Lower leg skin (tissue), 3 donors: ENCODE results near the gene UCN.

Experiments
- POLR2A ChIP-seq, 2 donors: fragments of 450-650 bp; IDR thresholded peaks; one replicate each; pipeline ENCODE4 v1.6.1; 2016 to 2017; ENCODE audit warnings: antibody characterized with exemption in 2 of 2, mild to moderate bottlenecking in 1 of 2, moderate library complexity in 1 of 2
- TF ChIP-seq, protein P1 (sequence below), 3 donors: fragments of 450-650 bp; IDR thresholded peaks; one replicate each; pipeline ENCODE4 v1.5.1; 2016; ENCODE audit warnings: antibody characterized with exemption in 3 of 3, mild to moderate bottlenecking in 3 of 3, moderate library complexity in 2 of 3

DNA sequence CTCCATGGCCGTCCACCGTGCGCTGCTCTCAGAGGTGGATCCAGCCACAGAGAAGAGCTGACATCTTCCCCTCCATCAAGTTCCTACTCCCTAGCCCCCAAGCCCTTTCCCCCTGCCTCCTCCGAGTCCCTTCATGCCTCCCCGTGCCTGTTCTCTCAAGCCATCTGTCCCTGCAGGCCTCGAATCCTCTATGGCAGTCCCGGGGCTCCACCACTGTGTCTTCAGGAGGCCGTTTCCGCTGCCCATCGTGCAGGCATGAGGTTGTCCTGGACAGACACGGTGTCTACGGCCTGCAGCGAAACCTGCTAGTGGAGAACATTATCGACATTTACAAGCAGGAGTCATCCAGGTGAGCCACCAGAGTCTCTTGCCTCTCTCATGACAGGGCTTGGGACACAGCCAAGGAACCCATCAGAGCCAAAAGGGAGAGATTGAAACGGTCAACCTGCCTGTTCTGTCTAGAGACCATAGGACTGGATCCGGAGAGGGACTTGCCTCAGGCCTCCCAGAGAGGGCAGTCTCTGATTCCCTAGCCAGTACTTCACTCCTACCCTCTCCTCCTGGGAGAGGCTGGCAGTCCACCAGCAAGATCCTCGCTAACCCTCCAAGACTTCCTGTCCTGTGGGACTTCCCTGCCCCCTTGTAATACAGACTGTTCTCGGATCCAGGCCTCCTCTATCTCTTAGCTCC, 9.7 kb downstream of the UCN start:
- TF ChIP-seq, protein P1, sequence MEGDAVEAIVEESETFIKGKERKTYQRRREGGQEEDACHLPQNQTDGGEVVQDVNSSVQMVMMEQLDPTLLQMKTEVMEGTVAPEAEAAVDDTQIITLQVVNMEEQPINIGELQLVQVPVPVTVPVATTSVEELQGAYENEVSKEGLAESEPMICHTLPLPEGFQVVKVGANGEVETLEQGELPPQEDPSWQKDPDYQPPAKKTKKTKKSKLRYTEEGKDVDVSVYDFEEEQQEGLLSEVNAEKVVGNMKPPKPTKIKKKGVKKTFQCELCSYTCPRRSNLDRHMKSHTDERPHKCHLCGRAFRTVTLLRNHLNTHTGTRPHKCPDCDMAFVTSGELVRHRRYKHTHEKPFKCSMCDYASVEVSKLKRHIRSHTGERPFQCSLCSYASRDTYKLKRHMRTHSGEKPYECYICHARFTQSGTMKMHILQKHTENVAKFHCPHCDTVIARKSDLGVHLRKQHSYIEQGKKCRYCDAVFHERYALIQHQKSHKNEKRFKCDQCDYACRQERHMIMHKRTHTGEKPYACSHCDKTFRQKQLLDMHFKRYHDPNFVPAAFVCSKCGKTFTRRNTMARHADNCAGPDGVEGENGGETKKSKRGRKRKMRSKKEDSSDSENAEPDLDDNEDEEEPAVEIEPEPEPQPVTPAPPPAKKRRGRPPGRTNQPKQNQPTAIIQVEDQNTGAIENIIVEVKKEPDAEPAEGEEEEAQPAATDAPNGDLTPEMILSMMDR (IDR thresholded peaks at IDR 0.05) = no peak
- TF ChIP-seq POLR2A (IDR thresholded peaks at IDR 0.05) = no peak
